ENCODE measurements around the gene TANGO2.

Gene TANGO2

DNA sequence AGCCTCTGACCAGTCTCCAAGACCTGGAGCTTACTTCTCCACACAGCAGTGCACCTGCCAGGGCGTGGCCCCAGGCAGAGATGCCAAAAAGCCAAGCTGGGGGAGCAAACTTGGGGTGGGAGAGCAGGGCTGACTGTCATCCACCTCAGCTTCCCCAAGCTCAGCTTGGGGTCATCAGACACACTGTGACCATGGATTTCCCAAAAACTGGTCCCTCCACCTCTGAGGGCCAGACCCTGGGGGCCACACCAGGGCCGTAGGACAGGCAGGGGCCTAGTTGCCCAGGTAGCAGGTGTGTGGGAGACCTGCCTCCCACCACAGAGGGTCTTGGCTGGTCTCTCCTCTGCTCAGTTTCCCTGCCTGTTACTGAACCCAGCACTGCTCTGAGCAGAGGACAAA, 34.9 kb upstream of the TANGO2 start:
- no peak for TF ChIP-seq CTCF (IDR thresholded peaks at IDR 0.05; ENCODE audit: unreplicated experiment in 3 of 3)
- Mint-ChIP-seq H3K4me3 (peak overlapping the region; percentile 85 to 91 (median 89)), H3K4me1 (peaks cover 9% of the 10 kb centered on the region), H3K9me3 (no peaks in the 10 kb centered on the region), H3K27me3 (ENCODE audit: low read depth) (no peaks in the 10 kb centered on the region), H3K36me3 (ENCODE audit: low read depth) (no peaks in the 10 kb centered on the region), H3K27ac (peak overlapping the region in 2 of 3 experiments; percentile 55 to 72)

GRCh38 chr22:19986410-19987341, 34.2 kb upstream of the TANGO2 start:
- H3K4me3 Mint-ChIP-seq, result peak overlapping the region; percentile 85 to 91 (median 89)
- H3K4me1 Mint-ChIP-seq, result peaks cover 9% of the 10 kb centered on the region
- no peaks in the 10 kb centered on the region for H3K36me3 Mint-ChIP-seq (ENCODE audit: low read depth)
- no peaks in the 10 kb centered on the region for H3K27me3 Mint-ChIP-seq (ENCODE audit: low read depth)
- no peak for TF ChIP-seq CTCF (IDR thresholded peaks at IDR 0.05; ENCODE audit: unreplicated experiment in 3 of 3)
- H3K27ac Mint-ChIP-seq, result peak overlapping the region in 2 of 3 experiments; percentile 55 to 72
- H3K9me3 Mint-ChIP-seq, result no peaks in the 10 kb centered on the region

DNA sequence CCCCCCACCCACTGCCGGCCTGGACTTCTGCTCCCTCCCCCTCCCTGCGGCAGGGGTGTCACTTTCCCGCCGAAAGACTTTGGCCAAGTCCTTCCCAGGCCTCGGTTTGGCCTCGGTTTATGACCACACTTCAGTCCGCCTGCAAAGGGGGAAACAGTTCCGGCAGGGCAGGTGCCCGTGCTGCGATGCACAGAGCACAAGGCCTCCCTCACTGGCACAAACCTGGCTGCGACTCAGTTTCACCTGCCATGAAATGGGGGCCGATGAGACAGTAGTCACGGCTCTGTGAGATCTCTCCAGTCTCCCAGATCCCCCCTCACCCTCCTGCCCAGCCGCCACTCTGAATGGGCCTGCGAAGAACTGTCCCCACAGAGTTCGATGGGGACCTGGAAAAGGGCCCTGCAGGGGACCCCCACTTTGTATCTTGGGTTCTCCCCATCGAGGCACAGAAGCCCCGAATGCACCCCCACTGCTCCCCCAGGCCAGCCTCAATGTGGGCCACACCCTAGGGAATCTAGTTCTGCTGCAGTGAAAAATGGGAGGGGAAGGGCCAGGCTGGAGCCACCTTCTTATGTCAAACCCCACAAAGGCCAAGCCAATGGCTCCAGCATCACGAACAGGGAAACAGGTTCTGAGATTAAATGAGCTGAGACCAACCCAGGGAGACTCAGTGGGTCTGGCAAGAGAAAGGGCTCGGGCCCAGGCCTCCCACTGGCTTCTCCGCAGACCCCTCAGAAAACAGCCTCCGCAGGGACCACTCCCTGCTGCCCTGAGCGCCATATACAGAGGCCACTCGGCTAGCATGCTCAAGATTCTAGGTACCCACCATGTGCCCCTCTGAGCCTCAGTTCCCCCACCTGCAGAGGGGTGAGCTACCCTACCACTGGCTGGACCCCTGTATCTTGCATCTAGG, 33.3 kb upstream of the TANGO2 start:
- H3K27ac Mint-ChIP-seq, result no peak overlapping the region
- no peaks in the 10 kb centered on the region for H3K27me3 Mint-ChIP-seq (ENCODE audit: low read depth)
- no peaks in the 10 kb centered on the region for H3K36me3 Mint-ChIP-seq (ENCODE audit: low read depth)
- peak overlapping the region; percentile 65 to 72 (median 72) for H3K4me3 Mint-ChIP-seq
- TF ChIP-seq CTCF (IDR thresholded peaks at IDR 0.05; ENCODE audit: unreplicated experiment in 3 of 3), result no peak
- H3K4me1 Mint-ChIP-seq, result peaks cover 18% of the 10 kb centered on the region
- no peaks in the 10 kb centered on the region for H3K9me3 Mint-ChIP-seq

GRCh38 chr22:19988331-19988808, 32.5 kb upstream of the TANGO2 start:
- Mint-ChIP-seq H3K4me1 (peaks cover 18% of the 10 kb centered on the region), H3K27me3 (ENCODE audit: low read depth) (no peaks in the 10 kb centered on the region), H3K27ac (no peak overlapping the region), H3K36me3 (ENCODE audit: low read depth) (no peaks in the 10 kb centered on the region), H3K9me3 (no peaks in the 10 kb centered on the region), H3K4me3 (peak overlapping the region; percentile 65 to 72 (median 72))
- no peak for TF ChIP-seq CTCF (IDR thresholded peaks at IDR 0.05; ENCODE audit: unreplicated experiment in 3 of 3)

DNA sequence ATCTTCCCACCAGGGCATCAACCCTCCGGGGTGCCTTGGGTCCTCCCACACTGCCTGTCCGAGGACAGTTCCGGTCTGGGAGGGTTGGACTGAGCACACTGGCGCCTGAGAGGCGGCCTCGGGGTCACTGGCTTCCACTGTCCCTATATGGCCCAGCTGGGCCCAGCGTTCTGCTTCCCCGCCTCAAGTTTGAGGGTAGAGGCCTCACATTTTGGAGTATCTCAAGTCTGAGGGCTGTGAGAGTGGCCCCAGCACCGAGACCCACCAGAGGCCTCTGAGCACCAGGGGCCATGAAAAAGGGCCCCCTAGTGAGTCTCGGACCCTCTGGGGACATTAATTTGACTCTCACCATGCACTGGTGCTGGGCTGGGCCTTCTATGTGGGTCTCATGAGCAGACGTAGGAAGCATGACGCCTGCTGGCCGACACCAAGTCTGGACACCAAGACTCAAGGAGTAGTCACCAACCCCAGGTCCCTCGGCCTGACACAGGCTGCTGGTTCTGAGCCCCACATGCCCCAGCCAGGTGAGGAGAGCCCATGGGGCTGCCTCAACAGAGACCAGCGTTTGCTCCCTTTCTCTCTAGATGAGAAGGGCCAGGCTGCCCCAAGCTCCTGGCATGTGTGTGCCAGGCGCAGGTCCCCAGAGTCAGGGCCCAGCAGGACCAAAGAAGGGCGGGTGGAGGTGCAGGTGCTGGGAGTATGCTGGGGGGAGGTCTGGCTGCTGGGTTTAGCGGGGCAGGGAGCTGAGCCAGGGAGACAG, 31.8 kb upstream of the TANGO2 start:
- Mint-ChIP-seq H3K27ac (no peak overlapping the region), H3K9me3 (no peaks in the 10 kb centered on the region), H3K27me3 (ENCODE audit: low read depth) (peaks cover 3% of the 10 kb centered on the region), H3K36me3 (ENCODE audit: low read depth) (no peaks in the 10 kb centered on the region), H3K4me3 (peak overlapping the region in 1 of 3 experiments; percentile 25), H3K4me1 (peaks cover 13% of the 10 kb centered on the region)
- TF ChIP-seq CTCF (IDR thresholded peaks at IDR 0.05; ENCODE audit: unreplicated experiment in 3 of 3), result no peak
